ENCODE results near the gene FAM13C. TPM values are rescaled to one million over a fixed set of nuclear protein-coding genes. Genes with fewer than 3 reads are reported as not detected.

Gene FAM13C
- total and polyA plus RNA-seq, 9 of the 15 experiments (the other 6 are each of a cell fraction or from before 2014, with no cell fraction given), result not detected

- Histone ChIP-seq H3K36me3 (ENCODE audit: control insufficient read depth, insufficient read depth, low read length) (no peaks in the 10 kb centered on the region), H3K4me2 (ENCODE audit: insufficient read depth, low read length) (no peak overlapping the region), H2AFZ (ENCODE audit: low read depth, low read length) (no peak overlapping the region), H3K27me3 (ENCODE audit: control insufficient read depth in 2 of 2, insufficient read depth in 2 of 2, low read length in 2 of 2) (no peaks in the 10 kb centered on the region), H3K9me1 (ENCODE audit: control insufficient read depth, insufficient read depth, low read length) (no peaks in the 10 kb centered on the region), H3K4me1 (replicated peaks in 1 of 2; ENCODE audit: control insufficient read depth in 2 of 2, insufficient read depth in 2 of 2, low read length in 2 of 2) (no peaks in the 10 kb centered on the region), H3K79me2 (ENCODE audit: control insufficient read depth, insufficient read depth, low read length) (no peaks in the 10 kb centered on the region), H3K4me3 (no peak overlapping the region), H3K27ac (ENCODE audit: extremely low read depth, low read depth, low read length) (no peak overlapping the region), H3K9ac (ENCODE audit: insufficient read depth in 1 of 2, low read depth in 2 of 2, low read length in 2 of 2) (no peak overlapping the region), H4K20me1 (replicated peaks; ENCODE audit: control insufficient read depth, insufficient read depth, low read length) (no peaks in the 10 kb centered on the region), H3K9me3 (replicated peaks; ENCODE audit: control insufficient read depth, insufficient read depth, low read depth, low read length) (no peaks in the 10 kb centered on the region)
- no TSS peak for BruUV-seq (replicated peaks)
- DNase-seq (ENCODE audit: extremely low read depth in 1 of 4, low spot score in 3 of 4) (no peak), FAIRE-seq (no peak), ATAC-seq (no peak)
- intact Hi-C loops (cut with micrococcal nuclease) (no loop called here), in situ Hi-C loops (cut with MboI) (no loop called here)
- 0% methylated on average over 1 of the region's 1 CpG for WGBS (ENCODE audit: insufficient coverage, low coverage, missing lambda C conversion rate)
- POLR2A ChIA-PET, result no interaction called here
- TF ChIP-seq SUPT5H (IDR thresholded peaks at IDR 0.05) (no peak), ZNF174 (CRISPR knock-in tag; IDR thresholded peaks at IDR 0.05) (no peak), HLTF (IDR thresholded peaks at IDR 0.05) (no peak), PPARD (CRISPR knock-in tag; IDR thresholded peaks at IDR 0.05) (no peak), HIVEP1 (CRISPR knock-in tag; IDR thresholded peaks at IDR 0.05) (no peak), GTF3C2 (IDR thresholded peaks at IDR 0.05; ENCODE audit: borderline replicate concordance, extremely low read depth, insufficient read length) (no peak), ZNF282 (CRISPR knock-in tag; IDR thresholded peaks at IDR 0.05) (no peak), HNRNPUL1 (IDR thresholded peaks at IDR 0.05; ENCODE audit: low read length) (no peak), CBFA2T3 (IDR thresholded peaks at IDR 0.05) (no peak), MBD1 (CRISPR knock-in tag; IDR thresholded peaks at IDR 0.05) (no peak), BDP1 (IDR thresholded peaks at IDR 0.05; ENCODE audit: insufficient read depth, insufficient read length) (no peak)
- CTCF ChIA-PET (ENCODE audit: low intra/inter-chr PET ratio), result no interaction called here
These were observed 82.3 kb downstream of the FAM13C start for GRCh38 chr10:59279991-59280505.
